Thyroid gland (tissue), 4 donors: ENCODE data around the gene KIF25. TPM values are rescaled to one million over a fixed set of nuclear protein-coding genes. Genes with fewer than 3 reads are reported as not detected.

Source experiments
- DNase-seq, 2 donors: peaks; one replicate each; pipeline ENCODE4 v3.0.0-alpha.2; 2019
- H3K27ac ChIP-seq, 3 donors: fragments of 200-600 bp; sonication (generic); 1 replicate in 2 of 3; 2 replicates in 1 of 3; pipeline ENCODE4 v1.5.1; 2016 to 2019; ENCODE audit warnings: mild to moderate bottlenecking in 1 of 3, moderate library complexity in 1 of 3
- H3K27me3 ChIP-seq: fragments of 200-600 bp; sonication (generic); one replicate; pipeline ENCODE4 v1.5.1; 2019
- H3K36me3 ChIP-seq, 2 donors: fragments of 200-600 bp; sonication (generic); one replicate each; pipeline ENCODE4 v1.5.1; 2016 to 2019
- H3K4me1 ChIP-seq, 2 donors: fragments of 200-600 bp; sonication (generic); one replicate each; pipeline ENCODE4 v1.5.1; 2017 to 2019
- H3K4me3 ChIP-seq, 3 donors: fragments of 200-600 bp; sonication (generic); replicated peaks in 1 of 3; 1 replicate in 2 of 3; 2 replicates in 1 of 3; pipeline ENCODE4 v1.5.1; 2016; ENCODE audit warnings: mild to moderate bottlenecking in 1 of 3
- H3K9me3 ChIP-seq: fragments of 200-600 bp; sonication (generic); one replicate; pipeline ENCODE4 v1.5.1; 2017
- CTCF ChIP-seq, 6 experiments: fragments of 200-600 bp in 3 of 6; fragments of 450-650 bp in 3 of 6; sonication (generic) in 3 of 6; IDR thresholded peaks; one replicate each; pipeline ENCODE4 v1.5.1; 2016 to 2019; ENCODE audit warnings: antibody characterized with exemption in 6 of 6, mild to moderate bottlenecking in 2 of 6, inconsistent platforms in 1 of 6, moderate library complexity in 1 of 6
- POLR2A ChIP-seq, 2 donors: fragments of 450-650 bp; IDR thresholded peaks; one replicate each; pipeline ENCODE4 v1.6.1; 2017; ENCODE audit warnings: antibody characterized with exemption in 2 of 2, mild to moderate bottlenecking in 2 of 2, moderate library complexity in 1 of 2
- WGBS, 2 donors: methylation state at CpG; one replicate each; pipeline ENCODE4 v1.1.5; 2017; 5-methylcytosine and 5-hydroxymethylcytosine counted together
- intact Hi-C: fragments of 100-400 bp; cut with DNase I; formaldehyde crosslinking; loops from one replicate; pipeline ENCODE4 v1.15.1; 2023
- total RNA-seq, 4 donors: library from RNA; depleted of rRNA; stranded (reverse); fragments of >200 nt; gene quantifications; one replicate each; pipeline ENCODE4 v1.2.3, GENCODE V29; 2016

KIF25 gene
- total RNA-seq, 4 donors from 2014 or later, result not detected

- no peak overlapping the region for H3K4me3 ChIP-seq
- H3K9me3 ChIP-seq, result no peaks in the 10 kb centered on the region
- intact Hi-C loops, result no loop called here
- WGBS, 2 donors, result 61 to 70% methylated on average over 16 to 17 of the region's 20 CpGs
- H3K36me3 ChIP-seq, result no peaks in the 10 kb centered on the region
- H3K4me1 ChIP-seq, result no peaks in the 10 kb centered on the region
- no peak for DNase-seq
- H3K27ac ChIP-seq, result no peak overlapping the region
- H3K27me3 ChIP-seq, result no peaks in the 10 kb centered on the region
- TF ChIP-seq CTCF (IDR thresholded peaks at IDR 0.05) (no peak), POLR2A (IDR thresholded peaks at IDR 0.05) (no peak)
Measured at GRCh38 chr6:168088161-168089053, 90.9 kb downstream of the KIF25 start.

DNA sequence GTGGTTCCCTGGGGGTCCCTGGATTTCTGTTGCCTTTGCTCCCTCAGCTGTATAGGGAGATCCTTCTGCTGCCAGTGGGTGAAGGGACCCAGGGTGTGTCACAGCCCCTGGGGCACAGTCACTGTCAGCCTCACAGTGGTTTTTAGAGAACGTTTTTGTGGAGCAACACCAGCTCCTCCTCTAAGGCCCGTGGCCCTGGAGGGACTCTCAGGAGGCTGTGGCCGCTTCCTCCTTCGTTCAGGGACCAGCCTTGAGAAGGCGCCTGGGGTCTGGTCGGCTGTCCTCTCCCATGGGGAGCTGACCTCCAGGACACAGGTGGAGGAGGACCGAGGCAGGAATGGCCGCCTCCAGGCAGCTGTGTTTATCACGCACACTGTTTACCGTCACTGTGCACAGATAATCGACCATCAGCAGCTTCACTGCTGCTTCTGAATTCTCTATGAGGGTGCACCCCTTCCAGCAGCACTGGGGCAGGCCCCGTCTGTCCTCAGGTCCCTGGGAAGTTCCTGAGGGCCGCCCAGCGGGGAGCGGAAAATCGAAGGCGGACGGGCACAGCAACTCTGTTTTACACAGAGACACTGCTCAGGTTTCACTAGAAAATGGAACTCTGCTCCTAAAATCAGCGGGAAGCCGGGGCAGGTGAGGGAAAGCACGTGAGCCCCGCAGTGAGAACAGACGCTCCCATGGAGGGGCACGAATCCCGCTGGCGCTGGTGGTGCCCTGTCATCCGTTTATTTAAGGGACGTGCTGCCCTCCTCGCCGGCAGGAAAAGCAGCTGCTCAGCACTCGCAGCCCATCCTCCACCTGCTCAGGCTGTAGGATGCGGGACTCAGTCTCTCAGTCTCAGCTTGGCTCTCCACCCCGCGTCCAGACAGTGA lies 92.0 kb downstream of the KIF25 start:
- 64 to 71% methylated on average over 31 to 33 of the region's 34 CpGs for WGBS, 2 donors
- Histone ChIP-seq H3K27ac (no peak overlapping the region), H3K9me3 (no peaks in the 10 kb centered on the region), H3K4me1 (no peaks in the 10 kb centered on the region), H3K4me3 (no peak overlapping the region), H3K27me3 (no peaks in the 10 kb centered on the region), H3K36me3 (no peaks in the 10 kb centered on the region)
- intact Hi-C loops, result no loop called here
- TF ChIP-seq CTCF (IDR thresholded peaks at IDR 0.05) (no peak), POLR2A (IDR thresholded peaks at IDR 0.05) (no peak)
- DNase-seq, result no peak

GRCh38 chr6:168090064-168090690 lies 92.7 kb downstream of the KIF25 start:
- Histone ChIP-seq H3K27me3 (no peaks in the 10 kb centered on the region), H3K27ac (no peak overlapping the region), H3K36me3 (no peaks in the 10 kb centered on the region), H3K4me3 (no peak overlapping the region), H3K4me1 (no peaks in the 10 kb centered on the region), H3K9me3 (no peaks in the 10 kb centered on the region)
- DNase-seq, result no peak
- intact Hi-C loops, result no loop called here
- WGBS, 2 donors, result 76 to 90% methylated on average over 16 of the region's 16 CpGs
- TF ChIP-seq POLR2A (IDR thresholded peaks at IDR 0.05), result no peak
- TF ChIP-seq CTCF (IDR thresholded peaks at IDR 0.05), result no peak

GRCh38 chr6:168090706-168091105 lies 93.2 kb downstream of the KIF25 start:
- Histone ChIP-seq H3K9me3 (no peaks in the 10 kb centered on the region), H3K27me3 (no peaks in the 10 kb centered on the region), H3K4me1 (no peaks in the 10 kb centered on the region), H3K36me3 (no peaks in the 10 kb centered on the region), H3K4me3 (no peak overlapping the region), H3K27ac (no peak overlapping the region)
- DNase-seq, result no peak
- intact Hi-C loops, result no loop called here
- TF ChIP-seq POLR2A (IDR thresholded peaks at IDR 0.05) (no peak), CTCF (IDR thresholded peaks at IDR 0.05) (no peak)
- 83 to 87% methylated on average over 16 to 17 of the region's 17 CpGs for WGBS, 2 donors
